ENCODE results near the gene ETS1. TPM values are rescaled to one million over a fixed set of nuclear protein-coding genes. Genes with fewer than 3 reads are reported as not detected.

The ETS1 gene
- total RNA-seq, 1 experiment from 2014 or later = 135 TPM

DNA sequence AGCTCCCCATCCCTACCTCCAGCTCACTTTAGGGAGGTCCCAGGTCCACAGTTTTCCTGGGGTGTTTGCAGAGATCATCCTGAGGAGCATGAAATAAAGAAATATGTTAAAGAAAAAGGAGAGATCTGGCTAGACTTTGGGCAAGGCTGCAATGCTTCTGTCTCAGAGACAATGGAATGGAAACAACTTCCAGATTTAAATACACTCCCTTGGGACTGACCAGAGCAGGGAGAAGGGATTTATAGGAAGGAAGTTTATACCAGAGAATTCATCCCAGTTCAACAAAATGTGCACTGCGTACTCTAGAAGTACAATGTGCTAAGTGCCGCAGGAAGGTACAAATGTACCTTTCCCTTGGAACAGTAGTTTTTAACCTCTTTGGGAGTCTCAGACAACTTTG lies 40.4 kb downstream of the ETS1 start:
- H3K79me2 ChIP-seq (ENCODE audit: low read length) = no peaks in the 10 kb centered on the region
- no peaks in the 10 kb centered on the region for H4K20me1 ChIP-seq (ENCODE audit: insufficient read depth, low read depth, low read length)
- no peaks in the 10 kb centered on the region for H3K9me2 ChIP-seq (replicated peaks; ENCODE audit: insufficient read depth, low read length)
- H3K4me3 ChIP-seq (ENCODE audit: low read length) = no peak overlapping the region
- H3K9me3 ChIP-seq (ENCODE audit: low read length) = no peaks in the 10 kb centered on the region
- H2AFZ ChIP-seq (ENCODE audit: low read length) = no peak overlapping the region
- no peaks in the 10 kb centered on the region for H3K36me3 ChIP-seq (ENCODE audit: insufficient read depth, low read length)
- H3K4me2 ChIP-seq (ENCODE audit: low read depth, low read length, poor library complexity, severe bottlenecking) = no peak overlapping the region
- no peaks in the 10 kb centered on the region for H3K27me3 ChIP-seq (ENCODE audit: low read length)
- no peak for DNase-seq
- H3K9ac ChIP-seq (ENCODE audit: low read length) = no peak overlapping the region
- H3K4me1 ChIP-seq (ENCODE audit: low read length) = peaks cover 61% of the 10 kb centered on the region
- H3K27ac ChIP-seq (ENCODE audit: low read length) = no peak overlapping the region

DNA sequence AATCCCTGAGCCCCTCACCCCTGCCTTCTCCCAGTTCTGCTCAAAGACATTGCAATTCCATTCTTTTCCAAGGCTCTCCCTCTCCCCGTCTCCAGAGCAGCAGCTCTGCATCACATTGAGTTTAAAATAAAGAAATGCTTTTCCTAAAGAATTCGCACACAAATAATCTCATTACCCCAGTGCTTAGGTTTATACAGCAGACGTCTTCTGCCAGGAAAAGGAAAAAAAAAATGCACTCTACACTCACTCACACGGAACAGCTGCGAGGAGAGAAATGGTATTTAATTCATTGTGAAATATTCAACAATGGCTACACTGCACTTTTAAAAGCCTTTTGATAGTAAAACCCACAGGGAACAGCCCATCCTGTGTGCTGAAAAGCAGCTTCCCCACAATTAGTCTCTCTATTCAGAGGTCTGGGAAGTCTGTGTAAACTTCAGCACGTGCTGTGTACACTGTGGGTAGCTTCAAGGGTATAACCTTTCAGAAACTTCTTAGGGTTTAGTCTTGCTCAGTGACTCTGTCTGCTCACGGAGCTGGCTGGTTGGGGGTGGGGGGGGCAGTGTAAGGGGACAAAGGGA lies 42.8 kb downstream of the ETS1 start:
- H4K20me1 ChIP-seq (ENCODE audit: insufficient read depth, low read depth, low read length) = no peaks in the 10 kb centered on the region
- H3K9ac ChIP-seq (ENCODE audit: low read length) = peak overlapping the region; percentile 10; the same call in 1 of the 2 replicates
- H3K9me2 ChIP-seq (replicated peaks; ENCODE audit: insufficient read depth, low read length) = no peaks in the 10 kb centered on the region
- no peak for DNase-seq
- no peak overlapping the region for H3K27ac ChIP-seq (ENCODE audit: low read length)
- peak overlapping the region; percentile 51 for H3K4me2 ChIP-seq (ENCODE audit: low read depth, low read length, poor library complexity, severe bottlenecking)
- no peaks in the 10 kb centered on the region for H3K9me3 ChIP-seq (ENCODE audit: low read length)
- H3K36me3 ChIP-seq (ENCODE audit: insufficient read depth, low read length) = no peaks in the 10 kb centered on the region
- H3K27me3 ChIP-seq (ENCODE audit: low read length) = no peaks in the 10 kb centered on the region
- H3K79me2 ChIP-seq (ENCODE audit: low read length) = no peaks in the 10 kb centered on the region
- peak overlapping the region; percentile 50; the same call in 1 of the 2 replicates for H2AFZ ChIP-seq (ENCODE audit: low read length)
- 0 out of 2 replicates have a peak overlapping the region, but pooled peaks have one; percentile 25 for H3K4me3 ChIP-seq (ENCODE audit: low read length)
- peaks cover 37% of the 10 kb centered on the region for H3K4me1 ChIP-seq (ENCODE audit: low read length)

- H3K79me2 ChIP-seq (ENCODE audit: low read length) = no peaks in the 10 kb centered on the region
- no peak overlapping the region for H3K9ac ChIP-seq (ENCODE audit: low read length)
- H3K4me3 ChIP-seq (ENCODE audit: low read length) = no peak overlapping the region
- H3K9me3 ChIP-seq (ENCODE audit: low read length) = no peaks in the 10 kb centered on the region
- H3K4me2 ChIP-seq (ENCODE audit: low read depth, low read length, poor library complexity, severe bottlenecking) = no peak overlapping the region
- no peak for DNase-seq
- no peaks in the 10 kb centered on the region for H4K20me1 ChIP-seq (ENCODE audit: insufficient read depth, low read depth, low read length)
- H3K27ac ChIP-seq (ENCODE audit: low read length) = no peak overlapping the region
- no peaks in the 10 kb centered on the region for H3K36me3 ChIP-seq (ENCODE audit: insufficient read depth, low read length)
- no peaks in the 10 kb centered on the region for H3K27me3 ChIP-seq (ENCODE audit: low read length)
- H3K4me1 ChIP-seq (ENCODE audit: low read length) = peaks cover 13% of the 10 kb centered on the region
- no peaks in the 10 kb centered on the region for H3K9me2 ChIP-seq (replicated peaks; ENCODE audit: insufficient read depth, low read length)
- no peak overlapping the region for H2AFZ ChIP-seq (ENCODE audit: low read length)
Measured at GRCh38 chr11:128540469-128540868, 46.9 kb downstream of the ETS1 start.

DNA sequence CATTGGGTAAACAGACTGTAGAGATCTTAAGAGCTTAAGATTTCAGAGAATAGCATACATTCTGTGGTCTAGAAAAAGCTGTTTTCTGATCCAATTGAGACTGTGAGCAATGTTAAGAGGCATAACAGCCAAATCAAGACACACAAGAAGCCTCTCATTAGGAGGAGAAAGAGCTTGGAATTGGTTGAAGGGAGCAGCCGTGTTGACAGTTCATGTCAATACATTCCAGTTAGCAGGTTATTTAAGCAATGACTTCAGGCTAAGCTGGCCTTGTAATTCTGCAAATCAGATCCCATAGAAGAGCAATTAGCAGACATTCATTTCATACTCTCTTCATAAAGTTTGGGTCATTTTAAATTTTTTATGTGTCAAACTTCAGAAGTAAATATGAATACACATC lies 50.9 kb downstream of the ETS1 start:
- Histone ChIP-seq H3K27ac (ENCODE audit: low read length) (no peak overlapping the region), H3K27me3 (ENCODE audit: low read length) (no peaks in the 10 kb centered on the region), H3K9ac (ENCODE audit: low read length) (no peak overlapping the region), H3K4me3 (ENCODE audit: low read length) (no peak overlapping the region), H3K4me1 (ENCODE audit: low read length) (no peaks in the 10 kb centered on the region), H4K20me1 (ENCODE audit: insufficient read depth, low read depth, low read length) (no peaks in the 10 kb centered on the region), H3K36me3 (ENCODE audit: insufficient read depth, low read length) (no peaks in the 10 kb centered on the region), H3K9me3 (ENCODE audit: low read length) (no peaks in the 10 kb centered on the region), H2AFZ (ENCODE audit: low read length) (no peak overlapping the region), H3K79me2 (ENCODE audit: low read length) (no peaks in the 10 kb centered on the region), H3K9me2 (replicated peaks; ENCODE audit: insufficient read depth, low read length) (no peaks in the 10 kb centered on the region), H3K4me2 (ENCODE audit: low read depth, low read length, poor library complexity, severe bottlenecking) (no peak overlapping the region)
- DNase-seq = no peak

GRCh38 chr11:128535468-128536457 lies 51.6 kb downstream of the ETS1 start:
- Histone ChIP-seq H2AFZ (ENCODE audit: low read length) (no peak overlapping the region), H3K9me3 (ENCODE audit: low read length) (no peaks in the 10 kb centered on the region), H4K20me1 (ENCODE audit: insufficient read depth, low read depth, low read length) (no peaks in the 10 kb centered on the region), H3K9ac (ENCODE audit: low read length) (no peak overlapping the region), H3K4me2 (ENCODE audit: low read depth, low read length, poor library complexity, severe bottlenecking) (no peak overlapping the region), H3K27ac (ENCODE audit: low read length) (no peak overlapping the region), H3K4me3 (ENCODE audit: low read length) (no peak overlapping the region), H3K36me3 (ENCODE audit: insufficient read depth, low read length) (no peaks in the 10 kb centered on the region), H3K79me2 (ENCODE audit: low read length) (no peaks in the 10 kb centered on the region), H3K27me3 (ENCODE audit: low read length) (no peaks in the 10 kb centered on the region), H3K9me2 (replicated peaks; ENCODE audit: insufficient read depth, low read length) (no peaks in the 10 kb centered on the region), H3K4me1 (ENCODE audit: low read length) (peaks cover 3% of the 10 kb centered on the region; the same call in 1 of the 2 replicates)
- DNase-seq = no peak

DNA sequence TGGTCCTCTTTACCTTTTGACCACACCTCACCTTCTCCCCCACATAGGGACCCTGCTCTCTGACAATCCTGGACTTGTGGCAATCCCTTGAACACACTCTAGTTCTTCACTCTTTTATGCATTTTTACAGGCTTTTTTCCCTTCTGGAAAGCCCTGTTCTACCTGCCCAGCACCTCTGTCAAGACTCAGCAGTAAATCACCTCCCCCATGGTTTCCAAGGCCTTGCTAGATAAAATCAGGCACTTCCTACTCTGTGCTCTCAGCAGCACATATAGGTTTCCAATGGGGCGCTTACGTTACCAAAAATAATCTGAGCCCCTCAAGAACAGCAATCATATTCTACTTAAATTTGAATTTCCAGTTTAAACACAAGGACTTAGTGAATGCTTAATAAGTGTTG lies 53.9 kb downstream of the ETS1 start:
- Histone ChIP-seq H4K20me1 (ENCODE audit: insufficient read depth, low read depth, low read length) (no peaks in the 10 kb centered on the region), H3K27me3 (ENCODE audit: low read length) (no peaks in the 10 kb centered on the region), H3K9ac (ENCODE audit: low read length) (no peak overlapping the region), H2AFZ (ENCODE audit: low read length) (no peak overlapping the region), H3K9me2 (replicated peaks; ENCODE audit: insufficient read depth, low read length) (no peaks in the 10 kb centered on the region), H3K79me2 (ENCODE audit: low read length) (no peaks in the 10 kb centered on the region), H3K4me2 (ENCODE audit: low read depth, low read length, poor library complexity, severe bottlenecking) (no peak overlapping the region), H3K4me1 (ENCODE audit: low read length) (peaks cover 20% of the 10 kb centered on the region), H3K36me3 (ENCODE audit: insufficient read depth, low read length) (no peaks in the 10 kb centered on the region), H3K4me3 (ENCODE audit: low read length) (no peak overlapping the region), H3K27ac (ENCODE audit: low read length) (no peak overlapping the region), H3K9me3 (ENCODE audit: low read length) (no peaks in the 10 kb centered on the region)
- DNase-seq = no peak

GRCh38 chr11:128532572-128533091 lies 54.7 kb downstream of the ETS1 start:
- H3K4me1 ChIP-seq (ENCODE audit: low read length) = peaks cover 28% of the 10 kb centered on the region
- DNase-seq = no peak
- H3K9me2 ChIP-seq (replicated peaks; ENCODE audit: insufficient read depth, low read length) = no peaks in the 10 kb centered on the region
- H3K4me3 ChIP-seq (ENCODE audit: low read length) = no peak overlapping the region
- H3K9ac ChIP-seq (ENCODE audit: low read length) = no peak overlapping the region
- H2AFZ ChIP-seq (ENCODE audit: low read length) = no peak overlapping the region
- no peak overlapping the region for H3K4me2 ChIP-seq (ENCODE audit: low read depth, low read length, poor library complexity, severe bottlenecking)
- H3K9me3 ChIP-seq (ENCODE audit: low read length) = no peaks in the 10 kb centered on the region
- no peaks in the 10 kb centered on the region for H3K79me2 ChIP-seq (ENCODE audit: low read length)
- no peaks in the 10 kb centered on the region for H3K36me3 ChIP-seq (ENCODE audit: insufficient read depth, low read length)
- H3K27me3 ChIP-seq (ENCODE audit: low read length) = no peaks in the 10 kb centered on the region
- no peak overlapping the region for H3K27ac ChIP-seq (ENCODE audit: low read length)
- no peaks in the 10 kb centered on the region for H4K20me1 ChIP-seq (ENCODE audit: insufficient read depth, low read depth, low read length)

DNA sequence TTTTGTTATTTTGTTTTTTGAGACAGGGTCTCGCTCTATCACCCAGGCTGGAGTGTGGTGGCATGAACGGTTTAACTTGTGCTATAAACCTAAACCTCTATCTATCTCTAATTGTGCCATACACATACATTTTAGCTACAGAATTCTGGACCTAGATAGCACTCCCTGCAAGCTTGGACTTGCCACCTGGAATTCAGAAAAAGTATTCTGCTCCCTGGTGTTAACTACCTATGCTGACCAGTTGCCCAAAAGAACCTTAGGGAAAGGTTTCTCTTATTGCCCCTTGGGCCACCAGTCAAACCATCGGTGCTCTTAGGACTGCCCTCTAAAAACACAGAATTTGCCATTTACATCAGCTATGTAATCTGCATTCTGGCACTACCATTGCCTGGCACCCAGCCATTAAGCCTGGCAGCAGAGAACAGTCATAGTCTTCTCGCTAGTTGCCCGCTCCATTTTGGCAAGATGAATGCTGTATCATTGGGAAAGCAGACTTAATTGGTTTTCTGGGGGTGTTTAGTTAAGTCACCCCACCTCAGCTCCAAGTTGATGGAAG lies 55.3 kb downstream of the ETS1 start:
- Histone ChIP-seq H3K9me2 (replicated peaks; ENCODE audit: insufficient read depth, low read length) (no peaks in the 10 kb centered on the region), H3K36me3 (ENCODE audit: insufficient read depth, low read length) (no peaks in the 10 kb centered on the region), H2AFZ (ENCODE audit: low read length) (no peak overlapping the region), H3K4me3 (ENCODE audit: low read length) (no peak overlapping the region), H4K20me1 (ENCODE audit: insufficient read depth, low read depth, low read length) (no peaks in the 10 kb centered on the region), H3K27me3 (ENCODE audit: low read length) (no peaks in the 10 kb centered on the region), H3K27ac (ENCODE audit: low read length) (no peak overlapping the region), H3K4me2 (ENCODE audit: low read depth, low read length, poor library complexity, severe bottlenecking) (no peak overlapping the region), H3K9me3 (ENCODE audit: low read length) (no peaks in the 10 kb centered on the region), H3K4me1 (ENCODE audit: low read length) (peaks cover 34% of the 10 kb centered on the region), H3K9ac (ENCODE audit: low read length) (no peak overlapping the region), H3K79me2 (ENCODE audit: low read length) (no peaks in the 10 kb centered on the region)
- DNase-seq = no peak
